Kasumi-1 (cell line): ENCODE results near the gene GATD1.

Source experiments
- DNase-seq, 2 experiments: peaks; one replicate each; lab custom pipeline; 2025; lab: John Stamatoyannopoulos, UW

Gene GATD1

DNA sequence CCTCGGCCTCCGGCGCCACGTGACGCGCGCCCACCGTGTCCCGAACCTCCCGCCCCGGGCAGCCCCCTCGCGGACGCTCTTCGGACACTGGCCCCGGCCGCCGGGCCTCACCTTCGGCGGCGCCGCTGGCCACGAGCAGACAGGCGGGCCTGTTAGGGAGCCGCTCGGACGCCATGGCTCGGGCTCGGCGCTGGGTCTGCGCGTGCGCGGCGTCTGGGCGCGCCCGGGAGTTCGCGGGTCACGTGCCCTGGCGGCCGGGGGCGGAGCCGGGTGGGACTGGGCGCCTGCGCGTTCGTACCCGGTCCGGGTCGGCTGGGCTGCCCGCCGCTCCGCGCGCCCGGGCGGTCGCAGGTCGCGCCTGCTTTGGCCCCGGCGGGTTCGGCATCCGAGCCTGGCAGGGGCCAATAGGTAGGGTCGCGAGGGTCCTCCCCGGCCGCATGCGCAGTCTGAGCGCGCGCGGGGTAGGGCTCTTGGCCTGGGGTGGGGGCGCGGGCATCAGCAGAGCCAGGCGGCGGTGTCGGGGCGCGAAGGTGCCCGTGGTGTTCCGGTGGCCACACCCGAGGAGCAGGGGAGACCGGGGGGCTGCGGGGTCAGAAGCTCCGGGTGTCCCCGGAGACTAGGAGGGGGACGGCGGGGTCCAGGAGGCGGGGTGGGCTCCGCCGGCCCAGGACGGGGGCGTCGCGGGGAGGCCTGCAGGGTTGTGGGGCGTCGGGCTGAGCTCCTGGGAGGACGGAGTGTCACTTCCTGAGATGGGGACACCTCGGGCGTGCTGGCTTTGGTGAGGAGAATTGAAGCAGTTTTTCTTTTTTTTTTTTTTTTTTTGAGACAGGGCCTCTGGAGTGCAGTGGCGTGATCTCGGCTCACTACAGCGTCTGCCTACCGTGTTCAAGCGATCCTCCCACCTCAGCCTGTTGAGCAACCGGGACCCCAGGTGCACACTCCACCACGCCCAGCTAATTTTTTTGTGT, at the start of gene GATD1:
TSS of gene GATD1 (minus strand) at position 200 of the 968 bp plus-strand sequence. CDS start at position 175, 25 bp downstream.
- peak; percentile 83 to 84 for DNase-seq

- peak in 1 of 2 experiments; percentile 28 for DNase-seq
Measured at GRCh38 chr11:826836-827145, 49.5 kb upstream of the GATD1 start.

GRCh38 chr11:826227-826621, 48.9 kb upstream of the GATD1 start:
- DNase-seq, result no peak

DNA sequence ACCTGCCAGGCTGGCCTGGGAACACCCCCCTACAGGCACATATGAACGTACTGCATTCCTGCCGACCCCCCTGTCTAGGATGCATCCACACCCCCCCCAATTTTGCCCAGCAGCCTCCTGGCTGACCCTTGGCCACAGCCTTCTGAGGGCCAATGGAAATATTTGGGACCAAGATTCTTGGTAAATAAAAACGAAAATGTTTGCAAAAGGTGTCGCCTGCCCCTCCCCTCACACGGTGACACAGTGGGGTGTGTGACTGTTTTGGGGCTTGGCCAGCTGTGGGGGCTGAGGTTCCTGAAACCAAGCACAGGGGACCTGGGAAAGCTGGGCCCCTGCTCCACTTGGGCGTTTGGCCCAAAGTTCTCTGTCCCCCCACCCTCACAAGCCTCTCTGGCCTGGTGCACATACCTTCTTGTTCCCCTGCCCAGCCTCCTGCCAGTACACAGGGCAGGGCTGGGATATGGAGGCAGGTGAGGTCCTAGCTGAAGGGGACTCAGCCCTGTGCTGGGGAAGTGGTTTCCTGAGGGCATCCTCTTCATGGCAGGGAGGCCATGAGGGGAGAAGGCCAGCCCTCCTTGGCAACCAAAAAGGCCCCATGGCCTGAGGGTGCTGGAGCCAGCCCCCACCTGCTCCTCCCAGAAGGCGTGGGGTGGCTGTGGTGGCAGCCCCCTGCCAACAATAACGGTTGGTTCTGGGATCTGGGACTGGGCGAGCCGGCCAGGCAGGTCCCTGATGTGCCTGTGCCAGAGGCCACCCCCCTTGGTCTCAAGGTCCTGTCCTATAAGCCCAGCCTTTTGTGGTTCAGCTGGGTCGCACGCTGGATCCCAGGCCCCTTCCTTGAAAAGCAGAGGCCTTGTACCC, 48.3 kb upstream of the GATD1 start:
- DNase-seq, result no peak

- no peak for DNase-seq
Measured at GRCh38 chr11:824942-825341, 47.7 kb upstream of the GATD1 start.

DNA sequence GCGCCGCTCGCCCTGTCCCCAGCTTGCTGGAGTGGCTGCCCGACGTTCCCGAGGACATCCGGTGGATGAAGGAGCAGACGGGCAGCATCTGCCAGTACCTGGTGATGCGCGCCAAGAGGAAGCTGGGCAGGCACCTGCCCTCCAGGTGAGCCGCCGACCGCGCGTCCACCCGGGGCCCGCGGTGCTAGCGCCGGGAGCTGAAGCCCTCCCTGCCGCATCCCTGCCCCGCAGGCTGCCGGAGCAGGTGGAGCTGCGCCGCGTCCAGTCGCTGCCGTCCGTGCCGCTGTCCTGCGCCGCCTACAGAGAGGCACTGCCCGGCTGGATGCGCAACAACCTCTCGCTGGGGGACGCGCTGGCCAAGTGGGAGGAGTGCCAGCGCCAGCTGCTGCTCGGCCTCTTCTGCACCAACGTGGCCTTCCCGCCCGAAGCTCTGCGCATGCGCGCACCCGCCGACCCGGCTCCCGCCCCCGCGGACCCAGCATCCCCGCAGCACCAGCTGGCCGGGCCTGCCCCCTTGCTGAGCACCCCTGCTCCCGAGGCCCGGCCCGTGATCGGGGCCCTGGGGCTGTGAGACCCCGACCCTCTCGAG, 47.1 kb upstream of the GATD1 start:
- DNase-seq, result no peak

DNA sequence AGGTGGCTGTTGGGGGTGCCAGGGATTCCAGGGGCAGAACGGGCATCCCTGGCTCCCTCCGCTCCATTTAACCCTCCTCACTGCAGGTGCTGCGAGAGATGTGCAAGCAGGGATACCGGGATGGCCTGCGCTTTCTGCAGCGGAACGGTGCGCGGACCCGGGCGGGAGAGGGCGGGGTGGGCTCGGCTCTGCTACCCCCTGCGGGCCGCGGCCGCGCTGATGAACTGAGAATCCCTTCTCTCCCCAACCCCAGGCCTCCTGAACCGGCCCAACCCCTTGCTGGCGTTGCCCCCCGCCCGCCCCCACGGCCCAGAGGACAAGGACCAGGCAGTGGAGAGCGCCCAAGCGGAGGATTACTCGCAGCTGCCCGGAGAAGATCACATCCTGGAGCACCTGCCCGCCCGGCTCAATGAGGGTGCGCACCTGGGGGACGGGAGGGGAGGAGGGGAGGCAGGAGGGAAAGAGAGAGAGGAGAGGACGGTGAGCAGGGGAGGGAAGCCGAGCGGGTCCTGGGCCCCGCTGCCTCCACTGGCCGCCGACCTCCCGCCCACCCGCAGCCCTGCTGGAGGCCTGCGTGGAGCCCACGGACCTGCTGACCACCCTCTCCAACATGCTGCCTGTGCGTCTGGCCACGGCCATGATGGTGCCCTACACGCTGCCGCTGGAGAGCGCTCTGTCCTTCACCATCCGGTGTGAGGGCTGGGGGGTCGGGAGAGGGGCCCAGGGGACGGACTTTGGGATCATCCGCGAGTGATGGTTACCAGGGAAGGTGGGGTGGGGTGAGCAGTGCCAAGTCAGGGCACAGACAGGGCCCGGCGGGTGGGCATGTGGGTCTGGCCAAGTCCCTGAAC, 46.4 kb upstream of the GATD1 start:
- no peak for DNase-seq

GRCh38 chr11:821512-822371, 44.5 kb upstream of the GATD1 start:
- DNase-seq, result peak; percentile 35 to 38

DNA sequence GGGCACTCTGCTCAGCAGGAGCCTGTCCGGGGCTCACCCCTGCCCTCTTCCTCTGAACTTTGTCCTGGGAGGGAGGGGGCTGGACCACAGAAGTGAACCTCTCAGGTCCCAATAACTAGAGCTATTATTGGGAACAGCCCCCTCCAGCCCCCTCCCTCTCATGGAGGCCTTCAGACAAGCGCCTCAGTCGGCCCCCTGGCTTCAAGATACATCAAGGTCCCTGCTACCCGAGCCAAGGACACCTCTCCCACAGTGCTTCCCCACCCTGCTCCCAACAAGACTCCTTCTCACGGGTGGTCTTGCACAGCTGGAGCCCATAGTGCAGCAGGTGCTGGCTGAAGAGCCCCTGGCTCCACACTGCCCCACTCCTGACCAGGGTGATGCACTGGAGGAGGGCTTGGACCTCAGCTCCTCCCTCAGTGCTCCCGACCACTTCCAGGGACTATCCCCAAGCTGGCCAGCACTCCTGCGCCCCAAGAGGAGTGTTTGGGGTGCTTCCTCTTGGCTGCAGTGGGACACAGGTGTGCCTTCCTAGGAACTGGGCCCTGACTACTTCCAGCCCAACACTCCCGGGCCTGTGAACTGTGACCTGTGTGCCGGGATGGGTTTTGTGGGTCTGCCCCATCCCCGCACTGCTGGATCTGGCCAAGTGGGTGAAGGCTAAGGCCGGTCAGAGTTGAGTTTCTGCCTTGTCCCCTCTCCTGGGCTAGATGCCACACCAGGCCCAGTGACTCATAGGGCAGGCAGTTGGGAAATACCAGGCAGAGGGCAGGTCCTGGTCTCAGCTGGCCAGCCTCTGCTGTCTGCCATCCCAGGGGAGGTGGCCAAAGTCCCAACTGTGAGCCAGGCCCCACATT, 43.6 kb upstream of the GATD1 start:
- DNase-seq, result no peak

DNA sequence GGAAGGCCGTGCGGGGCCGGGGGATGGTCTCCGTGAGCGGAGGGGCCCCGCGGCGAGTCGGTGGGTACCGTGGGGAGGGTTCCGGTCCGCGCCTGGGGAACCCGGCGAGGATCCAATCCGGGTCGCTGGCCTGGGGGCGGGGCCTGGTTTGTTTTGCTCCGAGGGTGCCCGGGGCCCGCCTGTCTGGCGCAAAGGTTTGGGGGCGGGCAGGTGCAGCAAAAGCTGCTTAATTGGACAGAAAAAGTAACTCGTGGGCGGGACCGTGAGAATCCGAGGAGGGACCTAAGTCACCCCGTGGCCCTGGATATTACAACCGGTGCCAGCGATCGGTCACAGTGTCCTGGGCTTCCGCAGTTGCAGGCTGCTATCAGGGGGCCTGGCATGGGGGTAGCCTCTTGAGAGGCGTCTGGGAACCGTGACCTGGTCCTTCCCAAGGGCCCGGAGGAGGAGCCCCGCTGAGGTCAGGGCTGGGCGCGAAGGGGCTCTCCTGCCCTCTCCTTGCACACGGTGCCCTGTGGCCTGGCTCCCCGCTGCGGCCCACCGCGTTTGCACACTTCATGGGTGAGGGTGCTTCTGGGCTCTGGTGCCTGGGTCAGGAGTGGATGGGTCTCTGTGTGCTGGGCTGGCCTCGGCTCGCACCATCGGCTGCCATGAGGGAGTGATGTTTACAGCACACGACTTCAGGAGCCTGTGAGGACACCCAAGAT, 42.8 kb upstream of the GATD1 start:
- peak; percentile 96 for DNase-seq

GRCh38 chr11:819129-819931, 42.0 kb upstream of the GATD1 start:
- DNase-seq, result peak; percentile 94 to 95

- DNase-seq, result no peak
Measured at GRCh38 chr11:818396-819128, 41.3 kb upstream of the GATD1 start, which contains the start of gene PNPLA2. PNPLA2 (plus strand) TSS chr11:818914; CDS start chr11:819719, 805 bp downstream.

GRCh38 chr11:816433-816779, 39.1 kb upstream of the GATD1 start:
- DNase-seq, result no peak

DNA sequence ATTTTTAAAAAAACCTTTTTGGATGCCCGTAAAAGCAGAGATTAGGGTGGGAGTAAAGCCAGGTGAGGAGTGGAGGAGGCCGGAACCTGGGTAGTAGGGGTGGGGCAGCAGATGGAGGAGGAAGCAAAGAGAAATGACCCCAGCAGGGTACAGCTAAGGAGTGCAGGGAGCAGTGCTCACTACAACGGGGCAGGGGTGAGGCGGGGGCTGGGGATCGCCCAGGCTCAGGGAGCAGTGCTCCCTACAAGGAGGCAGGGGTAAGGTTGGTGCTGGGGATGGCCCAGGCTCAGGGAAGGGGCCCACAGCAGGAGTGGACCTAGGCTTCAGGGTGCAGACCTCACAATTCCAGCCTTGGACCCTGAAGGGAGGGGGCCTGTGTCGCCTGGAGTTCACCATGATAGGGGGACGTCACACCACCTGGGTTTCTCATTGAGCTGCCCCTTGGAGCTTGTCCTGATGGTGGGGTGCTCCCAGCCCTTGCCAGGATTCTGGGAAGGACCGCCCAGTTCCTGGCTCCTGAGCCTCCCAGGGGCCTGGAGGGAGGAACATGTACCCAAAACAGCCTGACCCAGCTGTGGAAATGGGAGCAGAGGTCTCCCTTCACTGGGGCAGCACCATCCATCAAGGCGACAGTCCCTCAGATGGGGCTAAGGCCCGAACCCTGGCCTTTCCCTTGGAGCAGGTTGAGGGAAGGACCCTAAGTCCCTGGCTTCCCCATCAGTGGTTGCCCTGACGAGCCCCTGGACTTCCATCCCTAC, 38.6 kb upstream of the GATD1 start:
- no peak for DNase-seq

DNA sequence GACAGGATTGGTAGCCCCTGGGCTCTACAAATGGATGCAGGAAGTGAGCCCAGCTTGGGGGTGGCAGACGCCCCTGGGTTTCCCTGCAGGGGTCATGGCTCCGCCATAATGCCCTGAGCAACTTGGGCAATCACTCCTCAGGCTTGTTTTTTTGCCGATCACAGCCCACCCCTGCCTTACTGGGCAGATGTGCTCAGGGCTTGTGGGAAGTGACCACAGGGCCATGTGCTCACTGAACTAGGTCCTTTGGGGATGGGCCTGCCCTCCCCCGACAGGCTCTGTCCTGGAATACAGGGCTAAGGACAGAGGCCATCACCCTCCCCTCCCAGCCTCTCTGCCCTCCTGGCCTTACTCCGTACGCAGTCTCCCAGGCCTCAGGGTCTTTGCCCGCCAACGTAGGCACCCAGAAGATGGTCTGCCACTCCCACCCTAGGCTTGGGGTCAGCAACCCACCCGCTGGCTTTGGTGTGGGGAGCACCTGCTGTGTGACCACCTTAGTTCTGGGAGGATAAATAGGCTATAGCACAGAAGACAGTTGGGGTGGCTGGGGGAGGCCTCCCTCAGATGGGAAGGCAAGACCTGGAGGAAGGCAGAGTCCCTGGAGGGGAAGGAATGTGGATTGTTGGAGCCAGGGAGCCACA, 36.3 kb upstream of the GATD1 start:
- no peak for DNase-seq

- DNase-seq, result no peak
Measured at GRCh38 chr11:813072-813455, 35.8 kb upstream of the GATD1 start.
